ENCODE data around the gene ITGB7.

- TF ChIP-seq CTCF (conservative IDR thresholded peaks at IDR 0.05; ENCODE audit: low read depth, low read length) (no peak), CEBPB (IDR thresholded peaks at IDR 0.05; ENCODE audit: low read depth, low read length) (no peak), POLR2A (IDR thresholded peaks at IDR 0.05; ENCODE audit: low read depth, low read length) (no peak), RAD21 (IDR thresholded peaks at IDR 0.05; ENCODE audit: low read length) (no peak), MXI1 (IDR thresholded peaks at IDR 0.05; ENCODE audit: borderline replicate concordance, low read depth, low read length) (no peak), CHD1 (IDR thresholded peaks at IDR 0.05; ENCODE audit: low read depth, low read length) (no peak), MAFK (IDR thresholded peaks at IDR 0.05; ENCODE audit: low read depth, low read length) (no peak), SMC3 (IDR thresholded peaks at IDR 0.05; ENCODE audit: low read depth, low read length) (no peak), BHLHE40 (IDR thresholded peaks at IDR 0.05; ENCODE audit: low read depth, low read length) (no peak), USF2 (IDR thresholded peaks at IDR 0.05; ENCODE audit: low read depth, low read length) (no peak)
Observed at GRCh38 chr12:53194973-53195372, 12.1 kb downstream of the ITGB7 start.
